GM21723 (cell line): Measurements from ENCODE around the gene PLEKHA4.
"Not testable (repeated sequence)": the region's sequence is repeated elsewhere in the genome, so short reads cannot be mapped to it uniquely, and the experiment has no call there.

ENCODE experiments used
- ATAC-seq: cut with Tn5 transposase; IDR thresholded peaks from one replicate; pipeline ENCODE4 v1.9.1; 2021; ENCODE audit warnings: mild to moderate bottlenecking, moderate library complexity; ENCODE audit not compliant: unreplicated experiment

PLEKHA4 gene

GRCh38 chr19:48804496-48804895 is 63.9 kb downstream of the PLEKHA4 start:
- ATAC-seq, result no peak

DNA sequence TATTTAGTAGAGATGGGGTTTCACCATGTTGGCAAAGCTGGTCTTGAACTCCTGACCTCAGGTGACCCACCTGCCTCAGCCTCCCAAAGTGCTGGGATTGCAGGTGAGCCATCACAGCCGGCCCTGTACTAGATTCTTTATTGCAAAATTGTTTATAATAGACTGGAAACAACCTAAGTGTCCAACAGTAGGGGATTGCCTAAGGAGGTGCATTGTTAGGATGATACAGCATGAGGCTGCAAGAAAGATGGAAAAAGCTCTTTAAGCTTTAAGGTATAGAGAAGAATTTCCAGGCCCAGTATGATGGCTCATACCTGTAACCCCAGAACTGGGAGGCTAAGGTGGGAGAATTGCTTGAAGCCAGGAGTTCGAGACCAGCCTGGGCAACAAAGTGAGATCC is 65.8 kb downstream of the PLEKHA4 start:
- ATAC-seq, result no peak

DNA sequence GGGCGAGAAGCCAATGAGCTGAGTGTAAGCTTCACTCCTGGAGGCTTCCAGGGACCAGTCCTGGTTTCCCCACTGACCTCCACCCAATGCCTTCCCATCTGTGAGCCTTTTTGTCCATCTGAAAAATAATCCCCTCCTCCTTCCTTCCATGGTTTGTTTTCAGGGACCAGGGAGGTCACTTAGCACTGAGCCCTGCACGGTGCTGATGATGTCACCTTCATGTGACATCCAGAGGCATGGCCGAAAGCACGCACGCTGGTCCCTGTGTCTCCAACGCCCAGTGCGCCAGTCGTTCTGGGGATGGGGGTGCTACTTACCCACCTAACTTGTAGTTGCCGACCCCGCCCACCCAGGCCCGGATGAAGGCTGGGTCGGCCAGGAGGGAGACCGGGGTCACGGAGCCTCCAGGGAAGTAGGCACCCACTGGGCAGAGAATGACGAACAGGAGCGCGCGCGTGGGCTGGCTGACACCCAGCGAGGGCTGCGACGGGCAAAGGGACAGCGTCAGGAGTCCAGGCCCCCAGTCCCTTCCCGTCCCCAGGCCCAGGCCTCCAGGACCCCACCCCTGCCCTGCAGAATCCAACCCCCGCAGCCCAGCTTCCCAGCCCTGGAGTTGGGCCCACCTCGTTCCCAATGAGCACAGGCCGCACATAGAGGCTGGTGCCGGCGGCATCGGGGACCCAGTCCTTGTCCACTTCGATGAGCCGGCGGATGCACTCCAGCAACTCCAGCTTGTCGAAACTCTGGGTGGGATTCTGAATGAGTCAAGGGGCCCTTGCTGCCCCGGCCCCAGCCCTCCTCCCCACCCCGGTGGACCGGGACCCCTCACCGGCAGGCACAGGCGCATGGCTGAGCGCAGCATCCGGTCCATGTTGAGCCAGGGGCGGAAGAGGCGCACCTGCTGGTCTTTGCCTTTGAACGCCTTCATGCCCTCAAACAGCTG is 68.8 kb downstream of the PLEKHA4 start:
- no peak for ATAC-seq

DNA sequence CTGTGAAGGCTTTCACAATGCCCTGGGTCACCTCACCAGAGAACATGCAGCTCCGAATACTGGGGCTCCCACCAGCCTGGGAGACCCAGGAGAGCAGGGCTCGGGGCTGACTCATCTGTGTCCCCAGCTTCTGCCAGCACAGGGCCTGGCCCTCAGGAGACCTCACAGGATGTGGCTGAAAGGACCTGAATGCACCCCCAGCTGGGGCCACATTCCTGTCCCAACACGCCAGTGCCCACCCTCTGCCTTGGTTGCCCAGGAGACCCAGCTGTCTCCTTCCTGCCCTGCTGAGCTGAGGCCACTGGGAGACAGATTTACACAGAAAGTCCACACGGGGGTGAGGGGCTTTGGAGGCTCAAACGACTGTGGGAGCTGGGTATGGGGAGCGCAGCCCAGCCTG is 69.5 kb downstream of the PLEKHA4 start:
- no peak for ATAC-seq

DNA sequence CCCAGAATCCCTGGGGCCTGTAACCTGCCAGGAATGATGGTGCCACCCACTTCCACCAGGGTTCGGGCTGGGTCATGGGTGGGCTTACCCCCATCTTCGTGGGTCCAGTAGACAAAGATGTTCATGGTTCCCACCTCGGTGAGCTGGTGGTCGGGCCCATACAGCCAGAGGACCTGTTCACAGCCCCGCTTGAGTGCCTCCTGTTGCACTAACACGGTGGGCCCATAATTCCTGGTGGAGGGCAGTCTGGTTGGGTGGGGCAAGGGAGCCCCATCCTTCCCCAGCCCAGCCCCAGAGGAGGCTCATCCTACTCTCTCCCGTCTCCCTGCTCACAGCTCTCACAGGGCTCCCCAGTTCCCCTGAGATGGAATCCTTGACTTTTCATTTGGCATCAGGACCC is 71.3 kb downstream of the PLEKHA4 start:
- no peak for ATAC-seq

DNA sequence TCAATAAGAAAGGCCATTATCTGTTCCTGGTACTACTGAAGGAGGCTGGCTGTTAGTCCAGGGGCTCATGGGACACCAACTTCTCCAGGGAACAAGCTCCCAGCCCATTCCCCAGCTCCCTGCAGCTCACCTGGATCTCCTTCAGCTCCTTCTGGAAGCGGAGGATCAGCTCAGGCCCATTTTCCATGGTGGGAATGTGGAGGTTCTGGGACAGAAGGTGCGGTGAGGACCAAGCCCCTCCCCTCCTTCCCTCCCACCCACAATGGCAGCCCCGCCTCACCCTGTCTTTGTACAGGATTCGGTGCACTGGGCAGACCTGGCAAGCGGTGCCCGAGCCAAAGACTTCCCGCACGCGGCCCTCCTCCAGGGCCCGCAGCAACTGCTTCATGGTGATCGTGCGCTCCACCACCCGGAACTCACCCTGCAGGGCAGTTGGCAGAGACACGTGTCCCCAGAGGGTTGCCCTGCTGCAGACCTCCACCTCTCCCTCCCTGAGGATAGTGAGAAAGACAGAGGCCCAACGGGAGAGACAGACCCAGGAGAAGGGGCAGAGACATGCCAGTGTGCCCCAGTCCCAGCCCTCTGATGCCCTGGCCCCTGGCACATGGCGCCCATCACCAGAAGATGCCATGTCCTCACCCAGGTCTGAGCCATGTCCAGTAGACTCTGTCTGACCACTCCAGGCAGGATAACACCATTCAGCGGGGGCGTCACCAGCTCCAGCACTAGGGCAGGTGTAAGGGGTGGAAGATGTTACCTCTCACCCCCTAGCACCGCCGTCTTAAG is 71.9 kb downstream of the PLEKHA4 start:
- no peak for ATAC-seq

GRCh38 chr19:48795685-48796070 is 72.7 kb downstream of the PLEKHA4 start:
- no peak for ATAC-seq

DNA sequence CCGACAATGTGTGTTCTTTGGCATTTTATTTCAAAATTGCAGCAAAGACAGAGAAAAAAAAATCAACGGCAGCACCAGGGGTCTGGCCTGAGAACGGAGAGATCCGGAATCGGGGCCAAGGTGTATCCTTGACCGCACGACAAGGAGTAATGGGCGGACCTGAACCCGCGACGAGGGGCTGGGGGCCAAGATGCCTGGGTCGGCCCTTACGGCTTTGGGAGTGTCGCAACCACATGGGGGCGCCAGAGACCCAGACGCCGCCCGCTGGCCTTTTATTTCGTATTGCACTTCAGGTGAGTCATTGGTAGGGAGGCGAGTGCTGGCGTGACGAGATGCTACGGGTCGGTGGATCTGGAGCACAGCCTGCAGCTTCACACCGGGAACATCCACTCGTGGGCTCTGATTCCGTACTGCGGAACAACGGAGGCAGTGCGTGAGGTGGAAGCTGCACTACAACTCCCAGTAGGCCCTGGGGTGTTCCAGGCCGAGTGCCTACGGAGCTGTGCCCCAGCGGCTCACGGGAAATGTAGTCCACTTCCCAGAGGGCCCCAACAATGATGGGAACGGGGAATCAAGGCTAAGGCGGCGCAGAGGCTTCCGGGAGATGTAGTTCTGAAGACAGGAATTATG is 73.2 kb downstream of the PLEKHA4 start:
- ATAC-seq, result peak; percentile 72

GRCh38 chr19:48794291-48794690 is 74.1 kb downstream of the PLEKHA4 start:
- ATAC-seq, result no peak

DNA sequence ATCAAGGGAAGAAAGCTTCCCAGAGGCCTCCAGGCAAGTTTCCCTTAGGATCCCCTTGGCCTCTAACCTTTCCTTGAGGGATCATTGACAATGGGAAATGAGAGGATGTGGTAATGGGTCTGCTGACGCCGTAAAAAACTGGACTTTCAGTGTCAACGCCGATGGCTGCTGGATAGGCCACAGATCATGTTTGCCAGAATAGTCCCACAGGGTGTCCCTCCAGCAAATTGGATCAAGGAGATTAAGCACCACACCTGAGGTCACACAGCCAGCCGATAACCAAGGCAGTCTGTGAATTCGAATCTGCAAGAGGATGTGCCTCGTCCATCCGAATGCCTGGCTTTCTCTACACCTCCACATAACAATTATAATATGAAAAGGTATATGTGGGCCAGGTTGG is 75.1 kb downstream of the PLEKHA4 start:
- no peak for ATAC-seq

DNA sequence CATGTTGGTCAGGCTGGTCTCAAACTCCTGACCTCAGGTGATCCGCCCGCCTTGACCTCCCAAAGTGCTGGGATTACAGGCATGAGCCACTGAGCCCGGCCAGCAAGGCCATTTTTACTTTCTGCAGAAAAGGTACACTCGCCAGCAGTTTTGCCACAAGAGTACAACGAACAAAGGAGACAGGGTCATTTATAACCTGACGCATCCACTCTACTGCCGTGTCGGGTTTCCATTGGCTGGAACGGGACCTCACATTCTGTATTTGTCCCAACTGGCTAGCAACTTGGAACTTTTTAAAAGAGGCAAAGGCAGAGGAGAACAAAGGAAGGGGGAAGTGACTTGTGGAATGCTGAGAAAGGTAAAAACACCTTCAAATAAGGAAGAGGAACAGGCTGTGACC is 81.1 kb downstream of the PLEKHA4 start:
- not testable (repeated sequence) for ATAC-seq
